ENCODE results near the gene UBA6.

UBA6 gene

GRCh38 chr4:67565284-67565683 is 135.7 kb downstream of the UBA6 start:
- Histone ChIP-seq H4K20me1 (ENCODE audit: control insufficient read depth, insufficient read depth, low read depth, low read length) (peaks cover 5% of the 10 kb centered on the region), H3K79me2 (ENCODE audit: control insufficient read depth, low read length) (peaks cover 98% of the 10 kb centered on the region)

More at GRCh38 chr4:67565284-67565683, 135.7 kb downstream of the UBA6 start:
- Histone ChIP-seq H3K9me2 (replicated peaks; ENCODE audit: control insufficient read depth, low read length) (no peaks in the 10 kb centered on the region), H3K27ac (ENCODE audit: low read depth, low read length) (peak overlapping the region; percentile 58; the same call in 1 of the 2 replicates), H3K36me3 (ENCODE audit: control insufficient read depth, low read length) (peaks cover 76% of the 10 kb centered on the region), H3K4me1 (ENCODE audit: control insufficient read depth, low read length) (peaks cover 85% of the 10 kb centered on the region), H3K27me3 (ENCODE audit: control insufficient read depth, low read length) (no peaks in the 10 kb centered on the region), H3K9me3 (ENCODE audit: control insufficient read depth, insufficient read depth, low read length) (no peaks in the 10 kb centered on the region), H3K4me2 (ENCODE audit: low read length) (peak overlapping the region; percentile 77), H3K4me3 (ENCODE audit: low read length) (0 out of 2 replicates have a peak overlapping the region, but pooled peaks have one; percentile 56), H3F3A (ENCODE audit: control insufficient read depth, insufficient read depth) (peaks cover 10% of the 10 kb centered on the region)
- TF ChIP-seq EZH2phosphoT487 (IDR thresholded peaks at IDR 0.05; ENCODE audit: borderline replicate concordance, low read length) (no peak), CTCF (IDR thresholded peaks at IDR 0.05; ENCODE audit: low read depth, low read length, poor library complexity, severe bottlenecking) (no peak)

Measured in DOHH2 (cell line).